ENCODE measurements around the gene PLCB3.

Gene PLCB3

GRCh38 chr11:64252003-64252872 lies 908 bp downstream of the PLCB3 start:
- no peak for DNase-seq

- DNase-seq: no peak
These were observed 1.7 kb downstream of the PLCB3 start for GRCh38 chr11:64253043-64253442.

- DNase-seq: no peak
These were observed 2.2 kb downstream of the PLCB3 start for GRCh38 chr11:64253481-64253880.

GRCh38 chr11:64254326-64254725 lies 3.0 kb downstream of the PLCB3 start:
- no peak for DNase-seq

GRCh38 chr11:64255135-64256128 lies 4.1 kb downstream of the PLCB3 start:
- DNase-seq: no peak

- DNase-seq: no peak
These were observed 5.0 kb downstream of the PLCB3 start for GRCh38 chr11:64256300-64256699.

- DNase-seq: no peak
These were observed 7.0 kb downstream of the PLCB3 start for GRCh38 chr11:64258356-64258755.

GRCh38 chr11:64258946-64259532 lies 7.7 kb downstream of the PLCB3 start:
- DNase-seq: no peak

GRCh38 chr11:64259533-64260067 lies 8.3 kb downstream of the PLCB3 start:
- no peak for DNase-seq

GRCh38 chr11:64260147-64260708 lies 8.9 kb downstream of the PLCB3 start:
- DNase-seq: no peak

- no peak for DNase-seq
These were observed 10.3 kb downstream of the PLCB3 start for GRCh38 chr11:64261556-64262080.

GRCh38 chr11:64262271-64263002 lies 11.1 kb downstream of the PLCB3 start:
- DNase-seq: no peak

GRCh38 chr11:64263021-64263946 lies 12.0 kb downstream of the PLCB3 start:
- no peak for DNase-seq

GRCh38 chr11:64263947-64264317 lies 12.6 kb downstream of the PLCB3 start:
- no peak for DNase-seq

- DNase-seq: no peak
These were observed 13.1 kb downstream of the PLCB3 start for GRCh38 chr11:64264371-64264852.

- DNase-seq: no peak
These were observed 14.1 kb downstream of the PLCB3 start for GRCh38 chr11:64265176-64266160.

- no peak for DNase-seq
These were observed 15.0 kb downstream of the PLCB3 start for GRCh38 chr11:64266339-64266738.

GRCh38 chr11:64267207-64267945 lies 16.0 kb downstream of the PLCB3 start:
- no peak for DNase-seq

Data from activated CD4-positive, alpha-beta T cell treated with anti-CD3 and anti-CD28 coated beads, Interleukin-2, amount 50 U/mL, for 4 hours (primary cell).